Caco-2 (cell line): ENCODE measurements around the gene TNS3. TPM values are rescaled to one million over a fixed set of nuclear protein-coding genes. Genes with fewer than 3 reads are reported as not detected.

ENCODE experiments used
- BruUV-seq: library from RNA; stranded (reverse); fragments of 400-500 nt; replicated peaks from 2 replicates; lab custom pipeline; 2021; lab: Mats Ljungman, UMichigan
- CTCF ChIA-PET: fragments of 300-600 bp; sonication (Branson Sonifier 250); formaldehyde crosslinking; loops from one replicate; lab custom pipeline; 2022; ENCODE audit warnings: antibody characterized with exemption; lab: Charles Lee
- POLR2A ChIA-PET: fragments of 300-600 bp; sonication (Branson Sonifier 250); formaldehyde crosslinking; loops from one replicate; lab custom pipeline; 2022; ENCODE audit warnings: antibody characterized with exemption; lab: Charles Lee
- DNase-seq, 2 experiments: peaks; one replicate each; pipeline versions ENCODE4 v3.0.0 to v3.0.0-alpha.2; 2020 to 2022
- H3K27me3 ChIP-seq: replicated peaks from 2 replicates; pipeline ENCODE4 v1.6.0; 2011; ENCODE audit warnings: low read length; ENCODE audit not compliant: control insufficient read depth, insufficient read depth
- H3K36me3 ChIP-seq: 2 replicates; pipeline ENCODE4 v1.5.1; 2011; ENCODE audit warnings: low read length; ENCODE audit not compliant: control insufficient read depth, insufficient read depth
- H3K4me1 ChIP-seq: fragments of 250-450 bp; sonication (Bioruptor Pico); 2 replicates; pipeline ENCODE4 v1.5.1; 2020; ENCODE audit warnings: mild to moderate bottlenecking
- H3K4me3 ChIP-seq: 2 replicates; pipeline ENCODE4 v1.5.1; 2011; ENCODE audit warnings: low read depth, mild to moderate bottlenecking, control low read depth, low read length
- H3K9me3 ChIP-seq: fragments of 250-450 bp; sonication (Bioruptor Pico); 2 replicates; pipeline ENCODE4 v1.5.1; 2020; ENCODE audit warnings: mild to moderate bottlenecking, moderate library complexity
- H3K27ac Mint-ChIP-seq: one replicate; pipeline ENCODE4 v1.8.0; 2022; ENCODE audit warnings: mixed read lengths; ENCODE audit not compliant: unreplicated experiment
- H3K27me3 Mint-ChIP-seq: one replicate; pipeline ENCODE4 v1.8.0; 2022; ENCODE audit warnings: mixed read lengths; ENCODE audit not compliant: insufficient read depth, unreplicated experiment
- H3K36me3 Mint-ChIP-seq: one replicate; pipeline ENCODE4 v1.8.0; 2022; ENCODE audit warnings: mild to moderate bottlenecking, mixed read lengths; ENCODE audit not compliant: insufficient read depth, unreplicated experiment
- H3K4me1 Mint-ChIP-seq: one replicate; pipeline ENCODE4 v1.8.0; 2022; ENCODE audit warnings: low read depth, mixed read lengths; ENCODE audit not compliant: unreplicated experiment
- H3K4me3 Mint-ChIP-seq: one replicate; pipeline ENCODE4 v1.8.0; 2022; ENCODE audit warnings: mild to moderate bottlenecking, moderate library complexity, mixed read lengths; ENCODE audit not compliant: unreplicated experiment
- H3K9me3 Mint-ChIP-seq: one replicate; pipeline ENCODE4 v1.8.0; 2022; ENCODE audit warnings: mixed read lengths; ENCODE audit not compliant: unreplicated experiment
- CTCF ChIP-seq, 2 experiments: fragments of 200-600 bp in 1 of 2; IDR thresholded peaks; 1 replicate in 1 of 2; 2 replicates in 1 of 2; pipeline versions ENCODE4 v1.5.1 to v1.8.0; 2011 to 2022; ENCODE audit warnings: antibody characterized with exemption in 1 of 2, control low read depth in 1 of 2, inconsistent platforms in 1 of 2, low read depth in 1 of 2, low read length in 1 of 2, mild to moderate bottlenecking in 1 of 2, moderate library complexity in 1 of 2; ENCODE audit not compliant: insufficient read depth in 1 of 2, severe bottlenecking in 1 of 2, unreplicated experiment in 1 of 2
- intact Hi-C: fragments of 100-400 bp; cut with micrococcal nuclease; formaldehyde crosslinking; loops from one replicate; pipeline ENCODE4 v1.10.0; 2022; ENCODE audit not compliant: unreplicated experiment
- total RNA-seq: library from RNA; stranded (reverse); gene quantifications from 2 replicates; pipeline ENCODE4 v1.2.3, GENCODE V29; 2022

TNS3 gene
- total RNA-seq, 1 experiment from 2014 or later, result 263 TPM

DNA sequence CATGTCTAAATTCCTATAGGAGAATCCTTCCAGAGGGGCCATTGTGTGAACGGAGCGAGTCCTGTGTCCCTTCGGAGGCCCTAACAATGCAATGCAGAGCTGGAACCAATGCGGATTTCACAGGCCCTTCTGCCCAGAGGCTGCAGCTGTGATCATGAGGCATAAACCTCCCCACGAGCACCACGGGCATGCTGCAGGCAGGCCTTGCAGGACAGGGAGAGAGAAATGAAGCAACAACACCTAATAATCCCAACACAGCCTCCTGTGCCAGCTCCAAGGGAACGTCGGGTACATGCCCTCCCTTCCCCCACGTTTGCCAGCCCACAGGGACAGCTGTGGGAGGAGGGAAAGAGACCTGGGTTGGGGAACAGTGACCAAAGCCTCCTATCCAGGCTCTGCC is 74.4 kb downstream of the TNS3 start:
- ChIA-PET POLR2A (no interaction called here), CTCF (interaction anchor here (0.6 kb wide), 1 partner anchor 17 kb away, joined by 3 read pairs; no protein-coding TSS in a partner anchor)
- peaks cover 12% of the 10 kb centered on the region for H3K36me3 ChIP-seq
- no peak overlapping the region for H3K4me3 ChIP-seq
- no peaks in the 10 kb centered on the region for H3K27me3 ChIP-seq
- TF ChIP-seq CTCF (IDR thresholded peaks at IDR 0.05; ENCODE audit: insufficient read depth in 1 of 2, low read depth in 1 of 2, low read length in 1 of 2, severe bottlenecking in 1 of 2, unreplicated experiment in 1 of 2), result no peak
- no peak overlapping the region for H3K4me3 Mint-ChIP-seq
- peak overlapping the region; percentile 28 for H3K27ac Mint-ChIP-seq
- H3K27me3 Mint-ChIP-seq, result no peaks in the 10 kb centered on the region
- BruUV-seq, result no TSS peak
- intact Hi-C loops, result no loop called here
- H3K36me3 Mint-ChIP-seq, result peaks cover 91% of the 10 kb centered on the region
- DNase-seq, result no peak
- H3K4me1 ChIP-seq, result peaks cover 46% of the 10 kb centered on the region
- no peaks in the 10 kb centered on the region for H3K9me3 ChIP-seq
- H3K4me1 Mint-ChIP-seq, result peaks cover 18% of the 10 kb centered on the region
- H3K9me3 Mint-ChIP-seq, result no peaks in the 10 kb centered on the region

GRCh38 chr7:47506382-47507339 is 75.2 kb downstream of the TNS3 start:
- POLR2A ChIA-PET, result no interaction called here
- no peaks in the 10 kb centered on the region for H3K27me3 ChIP-seq
- Mint-ChIP-seq H3K27me3 (no peaks in the 10 kb centered on the region), H3K4me3 (no peak overlapping the region), H3K4me1 (peaks cover 27% of the 10 kb centered on the region), H3K27ac (peak overlapping the region; percentile 28), H3K36me3 (peaks cover 91% of the 10 kb centered on the region), H3K9me3 (no peaks in the 10 kb centered on the region)
- intact Hi-C loops, result no loop called here
- H3K4me3 ChIP-seq, result no peak overlapping the region
- H3K4me1 ChIP-seq, result peaks cover 46% of the 10 kb centered on the region
- peaks cover 8% of the 10 kb centered on the region for H3K36me3 ChIP-seq
- no peaks in the 10 kb centered on the region for H3K9me3 ChIP-seq
- no peak for DNase-seq
- TF ChIP-seq CTCF (IDR thresholded peaks at IDR 0.05; ENCODE audit: insufficient read depth in 1 of 2, low read depth in 1 of 2, low read length in 1 of 2, severe bottlenecking in 1 of 2, unreplicated experiment in 1 of 2), result no peak
- CTCF ChIA-PET, result no interaction called here
- BruUV-seq, result no TSS peak

DNA sequence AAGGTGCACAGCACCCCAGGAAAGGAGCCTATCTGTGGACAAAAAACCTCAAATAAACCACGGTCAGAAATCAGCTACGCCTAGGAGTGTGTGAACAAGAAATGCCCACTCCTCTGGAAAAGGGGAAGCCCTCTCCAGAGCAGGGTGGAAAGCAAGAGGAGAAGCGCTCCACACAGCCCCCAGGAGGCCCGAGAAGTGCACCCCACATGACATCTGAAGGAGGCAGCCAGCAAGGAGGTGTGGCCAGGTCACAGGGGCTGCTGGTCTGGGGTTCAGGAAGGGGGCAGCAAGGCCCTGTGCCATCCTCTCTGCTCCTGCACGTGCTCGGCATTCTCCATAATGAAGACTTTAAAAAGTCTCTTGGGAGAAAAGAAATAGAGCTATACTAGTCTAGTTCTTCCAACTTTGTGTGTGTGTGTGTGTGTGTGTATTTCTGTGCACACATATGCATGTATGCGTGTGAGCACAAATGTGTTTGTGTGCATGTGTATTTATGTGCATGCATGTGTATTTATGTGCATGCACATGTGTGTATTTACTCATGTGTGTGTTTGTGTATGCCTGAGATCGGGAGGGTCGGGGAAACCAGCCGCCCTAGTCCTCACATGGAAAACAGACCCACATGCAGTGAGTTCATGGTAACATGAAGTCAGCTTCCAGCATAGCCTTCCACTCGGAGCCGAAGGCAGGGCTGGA is 76.5 kb downstream of the TNS3 start:
- H3K27me3 Mint-ChIP-seq, result no peaks in the 10 kb centered on the region
- BruUV-seq, result no TSS peak
- H3K27me3 ChIP-seq, result no peaks in the 10 kb centered on the region
- peaks cover 100% of the 10 kb centered on the region for H3K36me3 Mint-ChIP-seq
- peaks cover 38% of the 10 kb centered on the region for H3K4me1 Mint-ChIP-seq
- no peak overlapping the region for H3K4me3 Mint-ChIP-seq
- ChIA-PET POLR2A (no interaction called here), CTCF (no interaction called here)
- DNase-seq, result no peak
- intact Hi-C loops, result no loop called here
- H3K36me3 ChIP-seq, result peaks cover 8% of the 10 kb centered on the region
- no peaks in the 10 kb centered on the region for H3K9me3 ChIP-seq
- no peaks in the 10 kb centered on the region for H3K9me3 Mint-ChIP-seq
- no peak overlapping the region for H3K4me3 ChIP-seq
- H3K4me1 ChIP-seq, result peaks cover 53% of the 10 kb centered on the region
- peak overlapping the region; percentile 10 for H3K27ac Mint-ChIP-seq
- no peak for TF ChIP-seq CTCF (IDR thresholded peaks at IDR 0.05; ENCODE audit: insufficient read depth in 1 of 2, low read depth in 1 of 2, low read length in 1 of 2, severe bottlenecking in 1 of 2, unreplicated experiment in 1 of 2)
